Vagina (tissue), 2 donors: Measurements from ENCODE around the gene SPINDOC. TPM values are rescaled to one million over a fixed set of nuclear protein-coding genes. Genes with fewer than 3 reads are reported as not detected.

Experiments
- DNase-seq, 2 donors: peaks; one replicate each; pipeline ENCODE4 v3.0.0-alpha.2; 2017; ENCODE audit errors: extremely low spot score in 2 of 2
- H3K27ac ChIP-seq: fragments of 200-600 bp; sonication (generic); one replicate; pipeline ENCODE4 v1.5.1; 2019
- H3K27me3 ChIP-seq: fragments of 200-600 bp; sonication (generic); one replicate; pipeline ENCODE4 v1.5.1; 2019
- H3K36me3 ChIP-seq, 2 donors: fragments of 200-600 bp; sonication (generic); one replicate each; pipeline ENCODE4 v1.5.1; 2017 to 2019
- H3K4me1 ChIP-seq: fragments of 200-600 bp; sonication (generic); one replicate; pipeline ENCODE4 v1.5.1; 2019
- H3K4me3 ChIP-seq, 2 donors: fragments of 200-600 bp; sonication (generic); 1 replicate in 1 of 2; 2 replicates in 1 of 2; pipeline ENCODE4 v1.5.1; 2016 to 2019
- H3K9me3 ChIP-seq: fragments of 200-600 bp; sonication (generic); one replicate; pipeline ENCODE4 v1.5.1; 2019
- POLR2A ChIP-seq, 2 donors: fragments of 450-650 bp; IDR thresholded peaks; one replicate each; pipeline ENCODE4 v1.6.1; 2017; ENCODE audit warnings: antibody characterized with exemption in 2 of 2, mild to moderate bottlenecking in 2 of 2, moderate library complexity in 2 of 2
- POLR2AphosphoS5 ChIP-seq, 2 donors: sonication (generic); formaldehyde crosslinking; IDR thresholded peaks; one replicate each; pipeline ENCODE4 v1.9.0; 2017; ENCODE audit warnings: antibody characterized with exemption in 2 of 2, mild to moderate bottlenecking in 2 of 2, low read depth in 1 of 2; ENCODE audit not compliant: insufficient read depth in 1 of 2
- intact Hi-C: fragments of 100-400 bp; cut with DNase I; formaldehyde crosslinking; loops from one replicate; pipeline ENCODE4 v1.15.1; 2023
- total RNA-seq: library from RNA; depleted of rRNA; stranded (reverse); fragments of >200 nt; gene quantifications from one replicate; pipeline ENCODE4 v1.2.3, GENCODE V29; 2016
- TF ChIP-seq, protein P1 (sequence below), 3 experiments: fragments of 450-650 bp in 2 of 3; fragments of 200-600 bp in 1 of 3; sonication (generic) in 1 of 3; IDR thresholded peaks; one replicate each; pipeline ENCODE4 v1.5.1; 2017 to 2019; ENCODE audit warnings: antibody characterized with exemption in 3 of 3, mild to moderate bottlenecking in 2 of 3, moderate library complexity in 2 of 3

Gene SPINDOC
- total RNA-seq, 1 donor from 2014 or later, result 6.6 TPM

DNA sequence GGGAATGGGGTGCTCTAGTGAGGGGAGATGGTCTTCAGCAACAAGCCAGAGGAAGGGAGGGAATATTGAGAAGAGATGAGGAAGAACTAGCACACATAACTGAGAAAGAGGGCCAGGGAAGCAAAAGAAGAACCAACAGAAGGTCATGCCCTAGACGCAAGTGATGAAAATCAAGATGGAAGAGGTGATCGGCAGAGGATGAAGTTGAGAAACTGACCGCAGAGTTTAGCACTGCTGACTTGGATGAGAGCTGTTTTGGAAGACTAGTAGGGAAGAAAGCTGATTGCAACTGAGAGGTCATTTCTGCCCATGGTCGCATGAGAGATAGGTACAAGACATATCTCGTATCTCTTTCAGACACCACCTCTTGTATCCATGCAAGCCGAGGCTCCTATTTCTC is 2.9 kb downstream of the SPINDOC start:
- no peak for DNase-seq
- no peaks in the 10 kb centered on the region for H3K9me3 ChIP-seq
- no peak for TF ChIP-seq POLR2A (IDR thresholded peaks at IDR 0.05)
- no peak for TF ChIP-seq POLR2AphosphoS5 (IDR thresholded peaks at IDR 0.05; ENCODE audit: insufficient read depth in 1 of 2, low read depth in 1 of 2)
- TF ChIP-seq, protein P1, sequence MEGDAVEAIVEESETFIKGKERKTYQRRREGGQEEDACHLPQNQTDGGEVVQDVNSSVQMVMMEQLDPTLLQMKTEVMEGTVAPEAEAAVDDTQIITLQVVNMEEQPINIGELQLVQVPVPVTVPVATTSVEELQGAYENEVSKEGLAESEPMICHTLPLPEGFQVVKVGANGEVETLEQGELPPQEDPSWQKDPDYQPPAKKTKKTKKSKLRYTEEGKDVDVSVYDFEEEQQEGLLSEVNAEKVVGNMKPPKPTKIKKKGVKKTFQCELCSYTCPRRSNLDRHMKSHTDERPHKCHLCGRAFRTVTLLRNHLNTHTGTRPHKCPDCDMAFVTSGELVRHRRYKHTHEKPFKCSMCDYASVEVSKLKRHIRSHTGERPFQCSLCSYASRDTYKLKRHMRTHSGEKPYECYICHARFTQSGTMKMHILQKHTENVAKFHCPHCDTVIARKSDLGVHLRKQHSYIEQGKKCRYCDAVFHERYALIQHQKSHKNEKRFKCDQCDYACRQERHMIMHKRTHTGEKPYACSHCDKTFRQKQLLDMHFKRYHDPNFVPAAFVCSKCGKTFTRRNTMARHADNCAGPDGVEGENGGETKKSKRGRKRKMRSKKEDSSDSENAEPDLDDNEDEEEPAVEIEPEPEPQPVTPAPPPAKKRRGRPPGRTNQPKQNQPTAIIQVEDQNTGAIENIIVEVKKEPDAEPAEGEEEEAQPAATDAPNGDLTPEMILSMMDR (IDR thresholded peaks at IDR 0.05), result no peak
- no peak overlapping the region for H3K4me3 ChIP-seq
- no peaks in the 10 kb centered on the region for H3K27me3 ChIP-seq
- H3K36me3 ChIP-seq, result peaks cover 0 to 33% of the 10 kb centered on the region in 2 donors
- intact Hi-C loops, result no loop called here
- no peak overlapping the region for H3K27ac ChIP-seq
- H3K4me1 ChIP-seq, result peaks cover 34% of the 10 kb centered on the region

- peaks cover 0 to 38% of the 10 kb centered on the region in 2 donors for H3K36me3 ChIP-seq
Measured at GRCh38 chr11:63816732-63817131, 3.5 kb downstream of the SPINDOC start.

GRCh38 chr11:63817758-63818498 is 4.7 kb downstream of the SPINDOC start:
- Histone ChIP-seq H3K27ac (no peak overlapping the region), H3K27me3 (no peaks in the 10 kb centered on the region), H3K4me1 (peaks cover 29% of the 10 kb centered on the region), H3K36me3 (peaks cover 0 to 49% of the 10 kb centered on the region in 2 donors), H3K9me3 (no peaks in the 10 kb centered on the region), H3K4me3 (no peak overlapping the region)
- no peak for DNase-seq
- intact Hi-C loops, result no loop called here
- no peak for TF ChIP-seq POLR2AphosphoS5 (IDR thresholded peaks at IDR 0.05; ENCODE audit: insufficient read depth in 1 of 2, low read depth in 1 of 2)
- TF ChIP-seq, protein P1 (IDR thresholded peaks at IDR 0.05), result no peak
- TF ChIP-seq POLR2A (IDR thresholded peaks at IDR 0.05), result no peak

More at GRCh38 chr11:63816732-63817131, 3.5 kb downstream of the SPINDOC start:
- no peak overlapping the region for H3K4me3 ChIP-seq
- intact Hi-C loops, result no loop called here
- H3K4me1 ChIP-seq, result peaks cover 34% of the 10 kb centered on the region
- H3K27me3 ChIP-seq, result no peaks in the 10 kb centered on the region
- no peak overlapping the region for H3K27ac ChIP-seq
- TF ChIP-seq POLR2A (IDR thresholded peaks at IDR 0.05) (no peak), POLR2AphosphoS5 (IDR thresholded peaks at IDR 0.05; ENCODE audit: insufficient read depth in 1 of 2, low read depth in 1 of 2) (no peak)
- TF ChIP-seq, protein P1 (IDR thresholded peaks at IDR 0.05), result no peak
- no peak for DNase-seq
- H3K9me3 ChIP-seq, result no peaks in the 10 kb centered on the region

- TF ChIP-seq POLR2A (IDR thresholded peaks at IDR 0.05) (no peak), POLR2AphosphoS5 (IDR thresholded peaks at IDR 0.05; ENCODE audit: insufficient read depth in 1 of 2, low read depth in 1 of 2) (no peak)
- TF ChIP-seq, protein P1 (IDR thresholded peaks at IDR 0.05), result no peak
- intact Hi-C loops, result no loop called here
- H3K27ac ChIP-seq, result no peak overlapping the region
- no peak for DNase-seq
- no peaks in the 10 kb centered on the region for H3K9me3 ChIP-seq
- H3K27me3 ChIP-seq, result no peaks in the 10 kb centered on the region
- H3K4me3 ChIP-seq, result no peak overlapping the region
- H3K4me1 ChIP-seq, result peaks cover 27% of the 10 kb centered on the region
- H3K36me3 ChIP-seq, result peaks cover 0 to 56% of the 10 kb centered on the region in 2 donors
Measured at GRCh38 chr11:63818609-63819008, 5.4 kb downstream of the SPINDOC start.

GRCh38 chr11:63821411-63821810 is 8.2 kb downstream of the SPINDOC start:
- Histone ChIP-seq H3K36me3 (peaks cover 0 to 76% of the 10 kb centered on the region in 2 donors), H3K27me3 (no peaks in the 10 kb centered on the region), H3K4me1 (peaks cover 4% of the 10 kb centered on the region), H3K27ac (no peak overlapping the region), H3K4me3 (no peak overlapping the region), H3K9me3 (no peaks in the 10 kb centered on the region)
- no peak for DNase-seq
- no peak for TF ChIP-seq POLR2A (IDR thresholded peaks at IDR 0.05)
- TF ChIP-seq, protein P1 (IDR thresholded peaks at IDR 0.05), result no peak
- no peak for TF ChIP-seq POLR2AphosphoS5 (IDR thresholded peaks at IDR 0.05; ENCODE audit: insufficient read depth in 1 of 2, low read depth in 1 of 2)
- intact Hi-C loops, result loop anchor here (5.0 kb wide), 1 partner anchor 336 kb away; no protein-coding TSS in a partner anchor
